CD4-positive, alpha-beta T cell treated with Interleukin-15 for 1 hour (primary cell): ENCODE results near the gene NKIRAS2.

Source experiments
- DNase-seq: peaks from one replicate; pipeline ENCODE4 v3.0.0-alpha.2; 2020

NKIRAS2 gene

GRCh38 chr17:42019509-42020404 is at the start of gene NKIRAS2:
Gene NKIRAS2, plus strand, starts transcription at chr17:42020090. Its CDS starts 1,488 bp downstream, at chr17:42021578.
- DNase-seq = peak; percentile 94

- no peak for DNase-seq
These were observed 49.0 kb upstream of the NKIRAS2 start for GRCh38 chr17:41970901-41971331.

- DNase-seq = no peak
These were observed 48.0 kb upstream of the NKIRAS2 start for GRCh38 chr17:41971721-41972523.

- peak; percentile 31 for DNase-seq
These were observed 47.1 kb upstream of the NKIRAS2 start for GRCh38 chr17:41972571-41973407.

GRCh38 chr17:41973408-41973811 is 46.5 kb upstream of the NKIRAS2 start:
- no peak for DNase-seq

- no peak for DNase-seq
These were observed 45.9 kb upstream of the NKIRAS2 start for GRCh38 chr17:41974031-41974430.

GRCh38 chr17:41974658-41975057 is 45.2 kb upstream of the NKIRAS2 start:
- no peak for DNase-seq

- DNase-seq = no peak
These were observed 44.5 kb upstream of the NKIRAS2 start for GRCh38 chr17:41975099-41976083.

GRCh38 chr17:41976142-41976768 is 43.6 kb upstream of the NKIRAS2 start:
- no peak for DNase-seq

- no peak for DNase-seq
These were observed 41.9 kb upstream of the NKIRAS2 start for GRCh38 chr17:41977991-41978390.

- DNase-seq = no peak
These were observed 37.7 kb upstream of the NKIRAS2 start for GRCh38 chr17:41982026-41982760.

GRCh38 chr17:41984454-41984853 is 35.4 kb upstream of the NKIRAS2 start:
- no peak for DNase-seq

- DNase-seq = no peak
These were observed 34.0 kb upstream of the NKIRAS2 start for GRCh38 chr17:41985919-41986318.

GRCh38 chr17:41986634-41987033 is 33.3 kb upstream of the NKIRAS2 start:
- DNase-seq = no peak

- DNase-seq = no peak
These were observed 32.2 kb upstream of the NKIRAS2 start for GRCh38 chr17:41987642-41988041.

- no peak for DNase-seq
These were observed 31.5 kb upstream of the NKIRAS2 start for GRCh38 chr17:41988418-41988817.

- DNase-seq = no peak
These were observed 30.0 kb upstream of the NKIRAS2 start for GRCh38 chr17:41989702-41990419.

GRCh38 chr17:41992576-41992975 is 27.3 kb upstream of the NKIRAS2 start:
- no peak for DNase-seq

- no peak for DNase-seq
These were observed 23.1 kb upstream of the NKIRAS2 start for GRCh38 chr17:41996855-41997164.

- DNase-seq = no peak
These were observed 21.4 kb upstream of the NKIRAS2 start for GRCh38 chr17:41998497-41998896.
